ENCODE measurements around the gene CPN2. TPM values are rescaled to one million over a fixed set of nuclear protein-coding genes. Genes with fewer than 3 reads are reported as not detected.

CPN2 gene
- total RNA-seq, 4 donors from 2014 or later = 0.10 TPM; not detected in 3

GRCh38 chr3:194364652-194365434 is 13.7 kb upstream of the CPN2 start:
- WGBS, 2 donors = 50 to 52% methylated on average over 17 to 20 of the region's 20 CpGs
- DNase-seq (ENCODE audit: low spot score in 2 of 2) = no peak
- TF ChIP-seq CTCF (IDR thresholded peaks at IDR 0.05) (no peak), POLR2A (IDR thresholded peaks at IDR 0.05) (no peak)
- no peak overlapping the region for H3K4me3 ChIP-seq (ENCODE audit: low read depth, poor library complexity, severe bottlenecking)
- intact Hi-C loops (cut with DNase I; ENCODE audit: low total_unique reads) = no loop called here

- intact Hi-C loops (cut with DNase I; ENCODE audit: low total_unique reads) = no loop called here
- no peak overlapping the region for H3K4me3 ChIP-seq (ENCODE audit: low read depth, poor library complexity, severe bottlenecking)
- TF ChIP-seq POLR2A (IDR thresholded peaks at IDR 0.05) (no peak), CTCF (IDR thresholded peaks at IDR 0.05) (no peak)
- no peak for DNase-seq (ENCODE audit: low spot score in 2 of 2)
- WGBS, 2 donors = 59 to 70% methylated on average over 3 of the region's 3 CpGs
Observed at GRCh38 chr3:194364314-194364651, 13.2 kb upstream of the CPN2 start.

GRCh38 chr3:194360568-194360967 is 9.4 kb upstream of the CPN2 start:
- no peak for DNase-seq (ENCODE audit: low spot score in 2 of 2)
- intact Hi-C loops (cut with DNase I; ENCODE audit: low total_unique reads) = no loop called here
- no peak overlapping the region for H3K4me3 ChIP-seq (ENCODE audit: low read depth, poor library complexity, severe bottlenecking)
- TF ChIP-seq CTCF (IDR thresholded peaks at IDR 0.05) (no peak), POLR2A (IDR thresholded peaks at IDR 0.05) (no peak)
- WGBS, 2 donors = 94% methylated on average over 17 of the region's 18 CpGs

- H3K4me3 ChIP-seq (ENCODE audit: low read depth, poor library complexity, severe bottlenecking) = no peak overlapping the region
- intact Hi-C loops (cut with DNase I; ENCODE audit: low total_unique reads) = no loop called here
- no peak for TF ChIP-seq CTCF (IDR thresholded peaks at IDR 0.05)
- TF ChIP-seq POLR2A (IDR thresholded peaks at IDR 0.05) = no peak
- 71 to 83% methylated on average over 11 of the region's 11 CpGs for WGBS, 2 donors
- DNase-seq (ENCODE audit: low spot score in 2 of 2) = no peak
Observed at GRCh38 chr3:194357681-194358080, 6.6 kb upstream of the CPN2 start.

GRCh38 chr3:194355379-194355778 is 4.3 kb upstream of the CPN2 start:
- H3K4me3 ChIP-seq (ENCODE audit: low read depth, poor library complexity, severe bottlenecking) = no peak overlapping the region
- intact Hi-C loops (cut with DNase I; ENCODE audit: low total_unique reads) = no loop called here
- 68 to 83% methylated on average over 7 of the region's 7 CpGs for WGBS, 2 donors
- TF ChIP-seq CTCF (IDR thresholded peaks at IDR 0.05) (no peak), POLR2A (IDR thresholded peaks at IDR 0.05) (no peak)
- no peak for DNase-seq (ENCODE audit: low spot score in 2 of 2)

GRCh38 chr3:194354315-194354714 is 3.2 kb upstream of the CPN2 start:
- intact Hi-C loops (cut with DNase I; ENCODE audit: low total_unique reads) = no loop called here
- WGBS, 2 donors = 54 to 78% methylated on average over 2 of the region's 2 CpGs
- H3K4me3 ChIP-seq (ENCODE audit: low read depth, poor library complexity, severe bottlenecking) = no peak overlapping the region
- DNase-seq (ENCODE audit: low spot score in 2 of 2) = no peak
- no peak for TF ChIP-seq POLR2A (IDR thresholded peaks at IDR 0.05)
- TF ChIP-seq CTCF (IDR thresholded peaks at IDR 0.05) = no peak

Measured in lower leg skin (tissue), 4 donors.